LoVo (cell line): ENCODE data around the gene TFEB.

Source experiments
- DNase-seq: peaks from one replicate; pipeline ENCODE4 v3.0.0-alpha.2; 2016; ENCODE audit warnings: low spot score

Gene TFEB

DNA sequence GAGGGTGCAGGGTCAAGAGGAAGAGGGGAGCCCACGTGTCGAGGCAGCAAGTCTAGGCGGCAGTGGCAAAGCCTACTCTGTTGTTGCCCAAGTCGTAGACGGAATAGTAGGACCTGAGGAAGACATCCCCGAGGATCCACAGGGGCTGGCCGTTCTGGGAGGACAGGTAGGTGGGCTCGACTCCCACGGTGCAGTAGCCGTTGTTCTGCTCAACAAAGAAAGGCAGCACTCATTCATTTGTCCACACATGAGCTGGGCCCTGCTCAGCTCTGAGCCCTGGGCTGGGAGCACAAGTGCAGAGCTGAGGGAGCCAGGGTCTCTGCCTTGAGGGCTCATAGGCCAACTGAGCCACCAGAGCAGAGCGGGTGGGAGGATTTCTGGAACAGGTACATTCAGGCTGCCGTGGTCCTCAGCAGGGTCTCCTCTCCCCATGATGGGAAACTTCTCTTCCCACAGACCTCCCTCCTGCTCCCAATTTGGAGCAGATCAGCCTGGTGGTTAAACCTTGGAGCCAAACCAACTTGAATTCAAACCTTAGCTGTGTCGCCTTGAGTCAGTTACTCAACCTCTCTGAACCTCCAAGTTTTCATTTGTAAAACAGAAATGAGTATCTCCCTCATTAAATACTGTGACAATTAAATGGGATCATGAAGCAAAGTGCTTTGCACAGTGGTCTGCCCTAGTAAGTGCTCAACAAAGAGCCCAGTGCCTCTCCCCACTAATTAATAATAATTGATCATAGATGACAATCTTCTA is 1.6 kb upstream of the TFEB start:
- no peak for DNase-seq

DNA sequence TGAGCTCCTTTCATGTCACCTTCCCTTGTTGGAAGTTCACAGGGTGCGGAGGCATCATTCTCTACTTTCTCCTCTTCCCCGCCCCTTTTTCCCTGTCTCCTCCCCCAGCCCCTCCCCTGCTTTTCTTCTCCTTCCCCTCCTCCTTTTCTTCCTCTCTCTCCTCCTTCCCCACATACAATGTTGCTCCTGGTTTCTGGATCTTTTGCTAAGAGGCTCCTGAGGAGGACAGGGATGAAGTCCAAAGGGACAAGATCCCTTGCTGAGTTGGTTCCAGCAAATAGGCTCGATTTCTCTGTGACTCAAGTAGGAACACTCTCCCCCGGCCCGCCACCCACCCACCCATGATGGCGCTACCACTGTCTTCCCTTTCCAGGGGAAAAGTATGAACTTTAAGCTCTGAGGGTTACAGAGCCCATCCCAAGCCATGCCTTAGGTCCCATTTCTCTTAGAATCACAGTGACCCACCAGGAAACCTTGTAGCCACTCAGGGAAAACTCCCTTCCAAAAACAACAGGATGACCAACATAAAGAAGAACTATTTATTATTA is 852 bp upstream of the TFEB start:
- DNase-seq = no peak

DNA sequence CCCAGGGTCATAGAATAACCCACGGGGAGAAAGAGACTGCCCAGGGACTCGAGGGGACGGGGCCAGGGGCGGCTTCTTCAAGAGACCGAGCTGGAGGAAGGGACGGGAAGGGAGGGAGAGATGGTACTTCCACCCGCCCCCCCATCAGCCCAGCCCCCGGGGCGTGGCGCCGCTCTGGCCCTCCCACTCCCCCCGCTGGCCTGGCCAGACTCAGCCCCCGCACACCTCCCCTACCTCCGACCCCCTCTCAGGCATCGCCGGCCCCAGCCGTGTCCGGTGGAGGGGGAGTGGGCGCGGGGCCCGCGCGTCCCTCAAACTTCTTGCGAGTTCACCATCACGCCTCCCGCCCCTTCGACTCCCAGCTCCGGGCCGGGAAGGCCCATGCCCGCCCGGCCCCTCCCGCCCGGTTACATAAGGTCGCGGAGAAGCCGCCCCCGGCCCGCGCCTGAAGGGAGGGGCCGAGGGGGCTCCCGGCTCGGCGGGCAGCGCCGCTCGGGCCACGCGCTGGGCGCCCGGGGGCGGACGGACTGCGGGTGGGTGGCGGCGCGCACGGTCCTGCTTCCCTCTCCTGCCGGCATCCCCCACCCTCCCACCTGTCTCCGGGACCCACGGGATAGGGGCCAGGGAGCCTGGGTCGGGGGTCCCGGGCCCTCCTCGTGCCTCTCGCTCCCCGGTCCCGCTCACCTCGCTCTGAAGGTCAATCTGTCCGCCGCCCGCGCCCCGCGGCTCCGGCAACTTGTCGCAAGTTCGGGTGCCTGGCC is 562 bp downstream of the TFEB start:
- peak; percentile 42 for DNase-seq

DNA sequence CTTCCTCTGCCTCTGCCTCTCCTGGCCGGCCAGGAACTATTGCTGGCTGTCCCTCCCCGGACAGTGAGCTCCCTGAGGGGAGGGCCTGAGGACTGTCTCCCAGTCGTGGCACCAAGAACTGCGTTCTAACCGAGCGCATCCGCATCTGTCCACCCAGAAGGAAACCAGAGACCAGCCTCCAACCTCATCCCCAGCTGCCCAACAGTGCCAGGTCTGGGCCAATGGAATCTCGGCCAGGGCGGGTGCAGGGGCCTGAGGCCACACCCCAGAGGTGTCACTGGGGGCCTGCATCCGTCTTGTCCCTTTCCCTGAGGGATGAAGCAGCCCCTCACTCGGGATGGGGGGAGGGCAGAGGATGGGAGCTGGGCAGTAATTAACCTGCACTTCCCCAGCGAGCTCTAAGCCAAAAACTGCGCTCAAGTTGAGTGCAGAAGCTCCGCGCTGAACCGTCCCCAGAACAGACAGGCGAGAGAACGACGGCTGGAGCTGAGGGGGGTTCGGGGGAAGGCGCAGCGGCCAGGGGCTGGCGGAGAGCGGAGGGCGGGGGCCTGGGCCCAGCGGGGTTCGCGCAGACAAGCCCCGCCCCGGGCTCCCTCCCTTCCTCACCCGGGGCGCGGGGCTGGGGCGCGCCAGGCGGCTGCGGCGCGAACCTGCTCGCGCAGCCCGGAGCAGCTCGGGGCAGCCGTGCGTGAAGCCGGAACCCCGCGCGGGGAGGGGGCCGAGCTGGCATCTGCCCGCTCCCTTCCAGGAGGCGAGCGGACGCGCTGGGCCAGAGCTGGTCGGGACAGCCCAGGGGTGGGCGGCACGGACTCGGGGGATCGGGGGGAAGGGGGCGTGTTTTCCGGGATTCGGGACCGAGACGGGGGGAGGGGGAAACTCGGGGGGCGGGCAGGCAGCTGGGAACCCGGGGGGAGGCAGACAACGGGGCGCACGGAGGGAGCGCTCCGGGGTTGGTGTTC is 1.4 kb downstream of the TFEB start:
- DNase-seq = peak; percentile 7

DNA sequence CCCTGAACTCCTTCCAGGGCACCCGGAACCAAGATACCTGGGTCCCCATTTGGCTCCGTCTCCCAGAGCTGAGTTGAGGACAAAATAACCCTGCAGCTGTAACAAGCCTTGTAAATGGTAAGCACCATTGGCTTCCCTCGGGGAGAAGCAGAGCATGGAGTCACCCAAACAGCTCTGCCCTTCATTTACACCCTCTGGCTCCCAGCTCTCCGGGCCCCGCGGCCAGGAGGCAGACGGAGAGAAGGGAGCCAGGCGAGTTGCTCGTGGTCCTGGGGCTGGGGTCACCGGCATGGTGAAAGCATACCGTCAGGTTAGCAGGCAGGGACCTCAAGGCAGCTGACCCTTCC is 2.1 kb downstream of the TFEB start:
- no peak for DNase-seq

DNA sequence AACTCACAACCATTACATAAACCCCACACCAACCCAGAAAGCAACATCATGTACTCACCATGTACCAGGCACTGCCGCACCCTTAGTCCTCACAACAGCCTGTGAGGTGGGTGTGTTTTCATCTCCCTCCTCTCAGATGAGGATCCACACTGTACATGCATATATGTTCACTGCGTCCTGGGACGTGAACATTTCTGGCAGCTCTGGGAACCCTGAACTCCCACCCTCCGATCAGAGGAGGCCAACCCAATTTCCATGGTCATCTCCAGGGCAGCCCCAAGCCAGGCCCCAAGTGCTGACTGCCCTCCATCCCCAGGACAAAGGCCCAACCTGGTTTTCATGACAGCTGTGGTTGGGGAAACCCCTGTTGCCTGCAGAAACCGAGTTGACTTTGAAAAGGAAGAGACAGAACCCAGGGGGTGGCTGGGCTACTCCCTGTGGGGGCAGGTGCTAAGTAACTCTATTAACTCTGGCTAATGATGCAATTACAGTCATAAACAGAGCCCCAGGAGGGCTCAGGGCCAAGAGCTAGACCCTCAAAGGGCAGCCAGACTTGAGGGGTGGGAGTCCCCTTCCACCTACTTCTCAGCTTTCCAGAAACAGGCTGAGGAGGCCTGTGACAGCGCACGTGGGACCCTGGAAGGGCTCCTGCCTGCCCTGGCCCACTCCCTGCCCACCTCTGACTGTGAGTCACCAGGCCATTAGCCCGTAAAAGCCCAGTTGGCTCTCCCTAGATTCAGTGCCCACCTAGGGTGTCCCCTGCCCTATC is 2.6 kb downstream of the TFEB start:
- no peak for DNase-seq

DNA sequence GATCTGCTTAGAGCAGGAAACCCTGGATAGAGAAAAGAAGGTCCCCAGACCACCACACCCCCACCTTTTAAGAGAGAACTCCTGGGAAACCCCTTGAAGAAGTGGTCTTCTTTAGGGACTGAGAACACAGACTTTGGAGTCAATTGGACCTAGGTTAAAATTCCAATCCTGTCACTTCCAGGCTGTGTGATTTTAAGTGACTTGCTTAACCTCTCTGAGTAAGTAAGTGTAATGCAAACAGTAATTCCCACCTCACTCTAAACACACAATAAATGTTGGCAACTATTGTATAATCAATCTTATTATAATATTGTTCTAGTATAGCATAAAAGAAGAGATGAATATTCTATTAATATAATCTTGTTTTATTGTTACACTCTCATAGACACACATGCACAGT is 3.3 kb downstream of the TFEB start:
- no peak for DNase-seq

DNA sequence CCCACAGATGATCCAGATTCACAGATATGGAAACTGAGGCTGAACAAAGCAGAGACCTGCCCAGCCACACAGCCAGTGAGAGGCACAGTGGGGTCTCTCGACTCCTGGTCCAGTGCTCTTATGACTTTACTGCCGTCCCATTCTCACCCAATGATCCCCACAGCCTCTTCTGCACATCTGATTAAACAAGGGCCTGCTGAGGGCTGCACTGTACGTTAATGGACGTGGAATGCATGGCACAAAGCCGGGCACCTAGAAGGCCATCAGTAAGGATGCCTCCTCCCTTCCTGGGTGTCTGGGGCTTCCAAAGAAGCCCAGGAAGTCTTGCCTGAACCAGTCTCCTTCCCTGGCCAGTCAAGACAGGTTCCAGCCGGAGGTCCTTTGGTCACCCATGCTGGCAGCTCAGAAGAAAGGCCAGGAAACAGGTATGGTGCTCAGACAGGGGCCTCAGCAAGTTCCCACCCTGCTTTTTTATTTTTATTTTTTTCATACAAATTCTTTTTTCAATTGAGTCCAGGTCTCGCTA is 3.8 kb downstream of the TFEB start:
- DNase-seq = no peak

DNA sequence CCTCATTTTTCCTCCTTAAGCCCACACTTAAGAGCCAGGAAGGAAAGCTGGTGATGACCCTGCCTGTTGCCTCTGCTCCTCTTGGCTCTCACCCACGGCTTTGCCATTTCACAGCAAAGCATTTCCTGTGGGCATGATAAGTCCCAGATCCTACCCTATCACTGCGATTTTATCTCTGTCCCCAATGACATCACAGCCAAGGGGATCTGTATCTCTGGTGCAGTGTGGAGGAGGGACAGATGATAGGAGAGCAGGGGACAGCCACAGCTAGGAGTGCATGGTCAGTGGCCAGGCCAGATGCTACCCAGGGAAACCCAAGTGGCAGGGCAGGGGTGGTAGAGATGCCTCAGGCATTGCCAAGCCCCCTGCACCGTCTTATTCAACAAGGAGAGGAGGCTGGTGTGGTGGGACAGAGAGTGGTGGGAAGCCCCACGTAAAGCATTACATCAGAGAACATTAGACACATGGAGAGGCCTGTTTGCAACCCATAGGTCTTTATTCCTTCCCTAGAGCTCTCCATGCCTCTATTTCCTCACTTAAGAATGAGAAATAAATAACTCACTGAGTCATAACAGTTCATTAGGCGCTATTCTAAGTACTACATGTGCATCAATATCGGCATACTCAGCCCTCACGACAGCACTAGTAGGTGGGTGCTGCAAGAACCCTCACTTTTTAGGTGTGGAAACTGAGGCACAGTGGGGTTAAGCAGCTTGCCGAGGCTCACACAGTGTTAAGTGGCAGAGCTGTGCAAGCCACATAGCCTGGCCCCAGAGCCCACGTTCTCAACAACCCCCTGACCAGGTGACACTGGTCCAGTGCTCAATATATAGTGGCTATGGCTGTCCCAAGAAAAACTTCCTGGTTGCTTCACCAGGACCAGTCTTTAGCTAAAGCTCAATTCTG is 4.6 kb downstream of the TFEB start:
- DNase-seq = no peak

DNA sequence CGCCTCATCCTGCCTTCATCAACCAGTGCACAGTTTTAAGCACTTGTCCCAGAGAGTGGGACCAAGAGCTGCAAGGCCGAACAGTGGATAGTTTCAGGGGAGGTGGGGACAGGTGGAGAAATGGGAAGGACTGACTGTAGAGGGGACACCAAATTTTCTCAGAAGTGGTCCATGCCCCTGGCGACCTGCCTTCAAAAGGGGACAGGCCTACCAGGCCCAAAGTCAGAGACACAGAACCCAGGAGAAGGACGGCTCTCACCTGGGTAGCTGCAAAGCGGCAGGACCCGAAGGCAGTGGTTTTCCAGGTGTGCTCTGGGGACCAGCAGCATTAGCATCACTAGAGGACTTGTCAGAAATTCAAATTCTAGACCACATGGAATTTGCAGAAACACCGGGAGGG is 5.8 kb downstream of the TFEB start:
- no peak for DNase-seq

DNA sequence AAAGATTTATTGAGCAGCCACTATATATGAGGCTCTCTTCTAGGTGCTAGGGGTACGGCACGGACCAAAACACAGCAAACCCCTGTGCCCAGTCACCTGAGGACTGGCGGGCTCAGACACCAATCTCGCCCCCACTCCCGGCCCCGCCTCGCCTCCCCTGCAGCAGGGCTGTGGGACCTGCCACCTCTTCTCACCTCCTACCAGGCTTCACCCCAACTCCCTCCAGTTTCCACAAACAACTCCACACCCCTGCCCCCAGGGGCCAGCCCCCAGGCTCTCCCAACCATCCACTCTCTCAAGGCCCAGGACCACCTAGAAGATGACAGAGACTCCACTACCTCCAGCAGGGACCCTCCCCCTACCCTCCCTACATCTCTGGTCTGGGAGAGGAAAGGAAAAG is 6.5 kb downstream of the TFEB start:
- DNase-seq = no peak

DNA sequence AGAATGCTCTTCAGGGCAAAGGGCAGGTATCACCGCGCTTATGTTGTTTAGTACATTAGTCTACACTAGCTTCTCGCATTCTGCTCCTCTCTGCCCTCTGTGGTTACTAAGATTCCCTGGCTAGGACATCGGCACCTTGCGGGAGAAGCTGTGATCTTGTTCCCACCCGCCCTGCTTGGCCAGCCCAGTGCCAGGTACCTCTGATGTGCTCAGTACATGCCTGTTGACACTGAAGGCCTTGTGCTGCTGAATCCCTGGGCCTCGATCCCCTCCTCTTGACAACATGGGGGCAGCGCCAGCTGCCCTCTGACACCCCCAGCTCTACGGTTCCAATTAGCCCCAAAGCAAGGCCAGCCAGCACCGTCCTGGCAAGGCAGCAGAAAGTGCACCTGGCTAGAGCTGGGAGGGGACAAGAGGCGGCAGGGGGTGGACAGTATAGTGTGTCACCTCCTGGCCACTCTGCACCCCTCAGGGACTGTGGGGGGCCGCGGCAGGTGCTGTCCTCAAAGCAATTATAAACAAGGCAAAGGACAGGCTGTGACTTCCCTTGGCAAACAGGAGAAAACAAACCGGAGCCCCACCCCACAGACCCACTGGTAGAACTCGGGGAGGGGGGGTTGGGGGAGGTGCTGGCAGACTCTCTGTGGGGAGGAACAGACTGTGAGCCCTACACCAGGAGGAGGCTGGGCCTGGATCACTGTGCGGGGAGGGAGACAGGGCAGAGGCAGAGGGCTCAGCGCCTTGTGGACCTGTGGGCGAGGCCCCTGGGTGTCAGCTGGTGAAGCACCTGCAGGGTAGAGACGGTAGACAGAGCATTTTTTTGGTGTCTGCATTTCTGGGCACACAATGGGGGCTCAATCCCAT is 7.1 kb downstream of the TFEB start:
- DNase-seq = no peak

DNA sequence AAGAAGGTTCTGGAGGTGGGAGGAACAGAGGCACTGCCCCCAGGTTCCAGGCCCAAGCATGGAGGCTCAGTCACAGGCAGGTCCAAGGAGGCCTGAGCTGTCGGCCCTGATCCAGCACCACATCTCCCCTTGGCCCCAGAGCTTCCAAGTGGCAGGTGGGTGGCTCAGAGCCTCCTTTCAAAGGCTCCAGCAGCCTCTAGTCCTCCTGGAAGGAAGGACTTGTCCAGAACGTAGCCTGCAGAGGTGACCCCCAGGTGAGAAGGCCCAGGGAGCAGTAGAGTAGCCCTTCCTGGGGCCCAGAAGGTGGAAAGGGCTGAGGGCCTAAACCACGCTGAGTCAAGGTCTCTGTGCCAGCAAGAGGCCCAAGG is 7.7 kb downstream of the TFEB start:
- no peak for DNase-seq

DNA sequence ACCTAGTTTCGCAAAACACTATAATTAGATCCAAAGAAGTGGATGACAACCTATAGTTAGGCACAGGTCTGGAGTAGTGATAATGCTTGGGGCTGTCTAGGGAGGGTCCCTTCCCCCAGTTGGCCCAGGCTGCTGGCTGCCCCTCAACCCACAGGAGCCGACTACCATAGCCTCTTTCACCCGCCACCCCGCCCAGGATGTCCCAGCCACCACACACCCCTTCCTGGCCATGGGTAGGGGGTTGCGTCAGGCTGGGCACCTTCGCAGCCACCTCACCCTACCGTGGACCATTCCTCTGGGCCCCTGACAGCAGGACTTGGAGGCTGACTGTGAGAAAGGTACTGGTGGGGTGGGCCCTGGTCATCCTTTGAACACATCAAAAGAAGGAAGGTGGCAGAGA is 8.5 kb downstream of the TFEB start:
- no peak for DNase-seq

DNA sequence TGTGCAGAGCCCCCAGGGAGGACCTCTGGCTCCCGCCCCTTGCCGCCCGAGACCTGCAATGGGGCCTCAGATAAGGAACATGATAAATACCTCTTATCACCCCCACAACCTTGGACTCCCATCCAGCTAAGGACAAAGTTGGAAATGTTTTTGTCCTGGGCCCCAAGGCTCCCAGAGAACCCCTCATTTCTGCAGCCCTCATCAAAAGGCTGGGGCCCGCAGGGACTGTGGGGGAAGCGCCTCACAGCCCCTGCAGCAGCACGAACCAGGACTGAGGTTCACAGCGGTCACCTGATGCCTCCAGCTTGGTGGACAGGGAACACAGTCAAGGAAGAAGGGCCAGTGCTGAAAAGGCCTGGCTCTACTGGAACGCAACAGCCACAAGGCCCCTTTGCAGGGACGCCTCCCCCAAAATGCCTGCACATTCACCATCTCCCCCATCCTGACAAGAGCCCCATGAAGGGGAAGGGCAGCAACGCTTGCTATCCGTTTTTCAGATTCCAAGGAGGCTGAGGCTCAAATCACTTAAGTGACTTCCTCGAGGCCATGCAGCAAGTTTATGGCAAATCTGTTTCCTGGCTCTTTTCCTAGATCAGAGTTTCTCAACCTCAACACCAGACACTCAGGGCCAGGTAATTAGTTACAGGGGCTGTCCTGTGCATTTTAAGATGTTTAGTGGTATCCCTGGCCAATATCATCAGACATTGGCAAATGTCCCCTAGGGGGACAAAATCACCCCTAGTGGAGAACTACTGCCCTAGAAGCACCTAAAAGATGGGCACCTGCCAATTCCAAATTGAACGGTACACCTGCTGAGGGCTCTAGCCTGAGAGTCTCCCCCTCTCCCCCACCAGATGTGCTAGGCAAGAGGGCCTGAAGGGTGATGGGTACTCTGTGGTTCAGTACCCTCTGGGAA is 10.6 kb downstream of the TFEB start:
- DNase-seq = no peak

DNA sequence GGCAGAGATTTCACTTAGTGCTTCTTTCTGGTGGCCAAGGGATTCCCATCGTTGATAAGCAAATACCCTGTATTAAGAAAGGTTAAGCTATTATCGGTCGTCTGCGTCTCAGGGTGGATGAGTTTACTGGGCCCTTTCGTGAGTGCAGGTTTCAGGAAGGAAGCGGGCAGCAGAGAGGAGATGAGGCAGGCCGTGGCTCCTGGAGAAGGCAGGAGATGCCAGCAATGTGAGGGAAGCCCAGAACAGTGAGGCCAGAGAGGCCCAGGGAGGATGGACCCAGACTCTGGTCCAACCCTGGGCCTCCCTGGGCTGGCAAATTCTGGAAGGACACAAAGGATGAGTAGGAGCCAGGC is 11.2 kb downstream of the TFEB start:
- no peak for DNase-seq

DNA sequence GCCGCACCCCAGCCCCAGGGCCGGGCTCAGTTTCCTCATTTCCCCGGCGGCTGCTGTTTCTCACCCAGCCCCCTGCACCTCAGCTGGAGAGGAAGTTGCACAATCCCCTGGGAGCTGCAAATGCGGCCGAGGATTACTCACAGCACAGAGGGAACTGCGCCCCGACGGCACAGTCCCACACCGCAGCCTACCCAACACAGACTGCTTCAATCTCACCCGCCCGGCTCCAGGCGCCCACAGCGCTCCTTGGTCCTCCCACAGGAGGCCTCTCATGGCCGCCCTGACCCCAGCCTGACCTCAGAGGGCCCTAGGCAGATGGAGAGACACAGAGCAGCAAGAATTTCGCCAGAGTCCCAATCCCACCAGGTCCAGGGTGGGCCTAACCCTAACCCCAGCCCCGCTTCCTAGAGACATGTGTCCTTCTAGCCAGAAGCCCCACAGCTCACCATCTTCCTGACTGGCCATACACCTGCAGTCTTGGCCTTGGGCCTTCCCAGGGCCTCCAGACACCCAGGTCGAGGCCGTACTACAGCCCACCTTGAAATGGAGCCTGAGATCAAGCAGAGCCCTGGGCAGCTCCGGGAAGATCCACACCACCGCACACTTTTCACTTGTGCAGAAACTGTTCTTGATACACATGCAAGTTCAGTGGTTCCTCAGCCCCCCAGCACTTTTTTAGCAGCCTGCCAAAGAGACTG is 11.7 kb downstream of the TFEB start:
- DNase-seq = no peak
